ENCODE results near the gene OR8K5.

GRCh38 chr11:56183459-56183858, 23.3 kb upstream of the OR8K5 start:
- TF ChIP-seq JUN (IDR thresholded peaks at IDR 0.05), result no peak
- TF ChIP-seq CTCF (IDR thresholded peaks at IDR 0.05), result no peak
- TF ChIP-seq MYC (IDR thresholded peaks at IDR 0.05; ENCODE audit: borderline replicate concordance, low read length), result no peak
- no peak for TF ChIP-seq ELK1 (IDR thresholded peaks at IDR 0.05; ENCODE audit: low read depth, low read length)
- no peak for TF ChIP-seq MAX (IDR thresholded peaks at IDR 0.05)
- no peak for TF ChIP-seq CBX8 (IDR thresholded peaks at IDR 0.05)

Measured in A549 (cell line).